IMR-90 (cell line): ENCODE data around the gene GAREM2.

Experiments
- CTCF ChIP-seq: conservative IDR thresholded peaks from 2 replicates; pipeline ENCODE4 v1.5.1; 2012; ENCODE audit warnings: mild to moderate bottlenecking, low read depth, low read length, improper control_type of control experiment
- ELK1 ChIP-seq: fragments of 150-350 bp; IDR thresholded peaks from 2 replicates; pipeline ENCODE4 v1.6.1; 2016; ENCODE audit warnings: low read depth, mild to moderate bottlenecking, low read length, moderate library complexity, borderline replicate concordance
- MAFK ChIP-seq: IDR thresholded peaks from 2 replicates; pipeline ENCODE4 v1.6.1; 2012; ENCODE audit warnings: low read depth, low read length, improper control_type of control experiment

GRCh38 chr2:26169681-26170414, 3.0 kb upstream of the GAREM2 start:
- TF ChIP-seq CTCF, result no peak
- no peak for TF ChIP-seq ELK1
- no peak for TF ChIP-seq MAFK
